ENCODE data around the gene ANKK1.

ANKK1 gene, protein sequence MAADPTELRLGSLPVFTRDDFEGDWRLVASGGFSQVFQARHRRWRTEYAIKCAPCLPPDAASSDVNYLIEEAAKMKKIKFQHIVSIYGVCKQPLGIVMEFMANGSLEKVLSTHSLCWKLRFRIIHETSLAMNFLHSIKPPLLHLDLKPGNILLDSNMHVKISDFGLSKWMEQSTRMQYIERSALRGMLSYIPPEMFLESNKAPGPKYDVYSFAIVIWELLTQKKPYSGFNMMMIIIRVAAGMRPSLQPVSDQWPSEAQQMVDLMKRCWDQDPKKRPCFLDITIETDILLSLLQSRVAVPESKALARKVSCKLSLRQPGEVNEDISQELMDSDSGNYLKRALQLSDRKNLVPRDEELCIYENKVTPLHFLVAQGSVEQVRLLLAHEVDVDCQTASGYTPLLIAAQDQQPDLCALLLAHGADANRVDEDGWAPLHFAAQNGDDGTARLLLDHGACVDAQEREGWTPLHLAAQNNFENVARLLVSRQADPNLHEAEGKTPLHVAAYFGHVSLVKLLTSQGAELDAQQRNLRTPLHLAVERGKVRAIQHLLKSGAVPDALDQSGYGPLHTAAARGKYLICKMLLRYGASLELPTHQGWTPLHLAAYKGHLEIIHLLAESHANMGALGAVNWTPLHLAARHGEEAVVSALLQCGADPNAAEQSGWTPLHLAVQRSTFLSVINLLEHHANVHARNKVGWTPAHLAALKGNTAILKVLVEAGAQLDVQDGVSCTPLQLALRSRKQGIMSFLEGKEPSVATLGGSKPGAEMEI

DNA sequence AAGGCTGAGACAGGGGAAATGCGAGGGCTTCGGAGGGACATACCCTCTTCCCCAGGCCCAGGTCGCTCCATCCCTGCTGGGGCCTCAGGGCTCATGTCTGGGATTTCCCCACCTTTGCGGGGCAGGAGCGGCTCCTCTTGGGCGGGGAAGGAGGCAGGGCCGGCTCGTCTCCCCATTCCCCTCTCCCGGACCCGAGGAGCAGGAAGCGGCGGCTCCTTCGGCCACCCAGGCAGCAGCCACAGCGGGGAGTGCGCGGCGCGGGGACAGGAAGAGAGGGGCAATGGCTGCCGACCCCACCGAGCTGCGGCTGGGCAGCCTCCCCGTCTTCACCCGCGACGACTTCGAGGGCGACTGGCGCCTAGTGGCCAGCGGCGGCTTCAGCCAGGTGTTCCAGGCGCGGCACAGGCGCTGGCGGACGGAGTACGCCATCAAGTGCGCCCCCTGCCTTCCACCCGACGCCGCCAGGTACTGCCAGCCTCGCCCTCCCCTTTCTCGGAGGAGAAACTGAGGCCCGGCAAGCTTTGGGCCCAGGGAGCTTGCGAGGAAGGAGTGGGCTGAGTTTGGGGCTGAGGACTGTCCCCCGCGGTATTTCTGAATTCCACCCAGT, at the start of gene ANKK1:
Gene ANKK1 (plus strand): TSS at position 175 of the 607 bp plus-strand sequence. CDS start 106 bp downstream, at position 281.
- TF ChIP-seq, protein P1, sequence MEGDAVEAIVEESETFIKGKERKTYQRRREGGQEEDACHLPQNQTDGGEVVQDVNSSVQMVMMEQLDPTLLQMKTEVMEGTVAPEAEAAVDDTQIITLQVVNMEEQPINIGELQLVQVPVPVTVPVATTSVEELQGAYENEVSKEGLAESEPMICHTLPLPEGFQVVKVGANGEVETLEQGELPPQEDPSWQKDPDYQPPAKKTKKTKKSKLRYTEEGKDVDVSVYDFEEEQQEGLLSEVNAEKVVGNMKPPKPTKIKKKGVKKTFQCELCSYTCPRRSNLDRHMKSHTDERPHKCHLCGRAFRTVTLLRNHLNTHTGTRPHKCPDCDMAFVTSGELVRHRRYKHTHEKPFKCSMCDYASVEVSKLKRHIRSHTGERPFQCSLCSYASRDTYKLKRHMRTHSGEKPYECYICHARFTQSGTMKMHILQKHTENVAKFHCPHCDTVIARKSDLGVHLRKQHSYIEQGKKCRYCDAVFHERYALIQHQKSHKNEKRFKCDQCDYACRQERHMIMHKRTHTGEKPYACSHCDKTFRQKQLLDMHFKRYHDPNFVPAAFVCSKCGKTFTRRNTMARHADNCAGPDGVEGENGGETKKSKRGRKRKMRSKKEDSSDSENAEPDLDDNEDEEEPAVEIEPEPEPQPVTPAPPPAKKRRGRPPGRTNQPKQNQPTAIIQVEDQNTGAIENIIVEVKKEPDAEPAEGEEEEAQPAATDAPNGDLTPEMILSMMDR (IDR thresholded peaks at IDR 0.05; ENCODE audit: low read depth, low read length, missing control alignments): no peak
- no peak within 1 kb of the TSS for H3K4me3 ChIP-seq (ENCODE audit: low read depth, low read length)
- no peak for DNase-seq (ENCODE audit: low read depth)
- in situ Hi-C loops (cut with HindIII; ENCODE audit: low sequenced_read_pairs): no loop called here

DNA sequence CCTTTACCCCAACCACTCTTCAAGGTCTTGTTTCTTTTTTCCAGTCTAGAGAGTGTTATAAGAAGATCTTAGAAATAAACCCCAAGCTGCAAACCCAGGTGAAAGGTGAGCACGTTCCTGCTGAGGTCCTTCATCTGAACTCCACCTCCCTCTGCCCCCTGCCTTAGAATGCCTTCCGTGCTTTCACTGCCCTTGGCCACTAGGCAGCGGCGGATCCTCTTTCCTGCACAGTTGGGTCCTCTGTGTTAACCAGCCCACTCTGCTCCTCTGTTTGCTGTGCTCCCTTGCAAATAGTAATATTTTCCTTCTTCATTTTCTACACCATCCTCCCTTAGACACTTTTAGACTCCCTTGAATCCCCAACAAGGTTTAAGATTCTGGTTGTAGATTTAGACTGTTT, 48.8 kb upstream of the ANKK1 start:
- TF ChIP-seq, protein P1 (IDR thresholded peaks at IDR 0.05; ENCODE audit: low read depth, low read length, missing control alignments): peak; percentile 7
- no peak for DNase-seq (ENCODE audit: low read depth)
- in situ Hi-C loops (cut with HindIII; ENCODE audit: low sequenced_read_pairs): loop anchor here (25.0 kb wide), 1 partner anchor 174 kb away; no protein-coding TSS in a partner anchor
- no peak overlapping the region for H3K4me3 ChIP-seq (ENCODE audit: low read depth, low read length)

DNA sequence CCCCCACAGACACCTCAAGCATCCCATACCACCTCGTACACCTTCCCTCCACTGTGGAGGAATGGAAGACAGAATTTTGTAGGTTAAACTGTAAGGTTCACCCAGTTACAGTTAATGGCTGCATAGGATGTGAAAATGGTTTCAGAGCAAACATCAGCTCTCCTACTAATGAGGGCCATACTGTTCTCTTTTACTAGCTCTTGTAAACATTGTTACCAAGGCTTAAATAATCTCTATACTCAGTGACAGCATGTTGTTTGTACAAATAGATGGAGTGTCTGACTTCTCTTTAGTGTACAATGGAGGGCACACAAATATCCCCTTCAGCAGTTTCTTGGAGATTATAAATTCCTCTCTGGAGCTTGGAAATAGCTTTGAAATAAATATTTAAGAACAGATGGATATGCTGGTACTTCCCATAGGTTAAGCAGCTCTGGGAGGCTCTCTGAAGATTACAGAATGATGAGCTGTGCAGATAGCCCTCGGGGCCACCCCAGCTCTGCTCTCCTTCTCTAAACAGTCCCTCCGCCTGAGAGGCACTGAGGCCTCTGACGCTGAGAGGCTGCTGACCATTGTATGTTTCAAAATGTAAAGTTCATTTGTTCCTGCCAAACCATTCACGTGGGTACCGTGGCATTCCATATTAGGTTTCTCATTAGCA, 47.5 kb upstream of the ANKK1 start:
- TF ChIP-seq, protein P1 (IDR thresholded peaks at IDR 0.05; ENCODE audit: low read depth, low read length, missing control alignments): no peak
- no peak for DNase-seq (ENCODE audit: low read depth)
- no peak overlapping the region for H3K4me3 ChIP-seq (ENCODE audit: low read depth, low read length)
- in situ Hi-C loops (cut with HindIII; ENCODE audit: low sequenced_read_pairs): loop anchor here (25.0 kb wide), 1 partner anchor 172 kb away; no protein-coding TSS in a partner anchor

DNA sequence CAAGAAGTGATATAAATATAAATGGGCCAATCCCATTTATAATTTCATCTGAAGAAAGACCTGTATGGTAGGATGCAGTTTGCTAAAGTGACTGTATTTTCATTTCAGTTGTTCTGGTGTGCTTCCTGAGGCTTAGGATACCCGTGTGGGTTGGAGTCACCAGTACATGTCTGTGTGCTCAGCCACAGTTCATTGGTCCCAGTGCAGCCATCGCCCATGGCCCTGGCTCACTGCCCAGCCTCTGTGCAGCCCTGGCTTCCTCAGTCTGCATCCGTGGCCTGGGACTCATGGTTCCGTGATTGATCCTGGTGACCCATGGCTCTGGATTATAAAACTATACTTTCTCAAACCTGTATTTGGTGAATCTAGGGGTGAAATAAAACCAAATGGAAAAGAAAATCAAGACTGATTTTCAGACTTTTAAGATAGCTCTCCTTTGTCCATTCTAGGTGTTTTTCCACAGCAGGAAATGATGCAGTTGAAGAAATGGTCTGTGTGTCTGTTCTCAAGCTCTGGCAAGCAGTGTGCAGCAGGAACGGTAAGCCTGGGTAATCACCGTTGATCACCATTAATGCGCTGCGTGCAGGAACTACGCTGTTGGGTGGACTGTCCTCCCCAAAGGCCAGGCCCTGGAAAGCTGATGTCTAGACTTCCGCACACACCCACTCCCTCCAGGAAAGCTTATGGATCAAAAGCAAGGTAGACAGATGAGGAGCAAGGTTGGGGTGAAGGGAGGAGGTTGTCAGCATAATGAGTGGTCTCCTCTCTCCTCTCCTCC, 46.0 kb upstream of the ANKK1 start:
- DNase-seq (ENCODE audit: low read depth): no peak
- in situ Hi-C loops (cut with HindIII; ENCODE audit: low sequenced_read_pairs): loop anchor here (25.0 kb wide), 1 partner anchor 171 kb away; no protein-coding TSS in a partner anchor
- H3K4me3 ChIP-seq (ENCODE audit: low read depth, low read length): no peak overlapping the region
- TF ChIP-seq, protein P1 (IDR thresholded peaks at IDR 0.05; ENCODE audit: low read depth, low read length, missing control alignments): no peak

DNA sequence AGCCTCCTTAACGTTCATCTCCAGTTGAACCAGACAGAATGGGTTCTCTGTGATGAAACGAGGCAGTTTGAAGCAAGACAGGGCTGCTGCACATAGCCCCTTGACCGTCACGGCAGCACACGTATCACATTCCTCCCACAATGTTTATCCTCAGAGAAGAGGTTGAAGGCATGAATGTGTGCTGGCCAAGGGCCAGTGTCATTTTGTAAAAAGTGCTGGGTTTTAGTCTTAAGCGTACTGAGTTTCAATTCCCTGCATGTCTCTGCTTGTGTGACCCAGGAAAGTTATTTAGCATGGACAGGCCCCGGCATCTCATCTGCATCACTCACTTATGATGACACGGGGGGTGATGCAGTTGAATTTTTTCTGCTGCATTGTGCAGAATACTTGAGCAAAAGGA, 41.6 kb upstream of the ANKK1 start:
- TF ChIP-seq, protein P1 (IDR thresholded peaks at IDR 0.05; ENCODE audit: low read depth, low read length, missing control alignments): no peak
- DNase-seq (ENCODE audit: low read depth): no peak
- in situ Hi-C loops (cut with HindIII; ENCODE audit: low sequenced_read_pairs): loop anchor here (5.0 to 25.0 kb wide), 2 partner anchors 106 to 166 kb away; no protein-coding TSS in a partner anchor
- no peak overlapping the region for H3K4me3 ChIP-seq (ENCODE audit: low read depth, low read length)

Data from astrocyte of the cerebellum (primary cell).